HG03457 (cell line): Measurements from ENCODE around the gene VAPB.

ENCODE experiments used
- ATAC-seq: cut with Tn5 transposase; IDR thresholded peaks from one replicate; pipeline ENCODE4 v1.9.1; 2021; ENCODE audit warnings: moderate number of reproducible peaks; ENCODE audit not compliant: unreplicated experiment

VAPB gene

GRCh38 chr20:58433759-58434158 lies 44.7 kb downstream of the VAPB start:
- ATAC-seq = no peak

GRCh38 chr20:58434326-58434725 lies 45.3 kb downstream of the VAPB start:
- ATAC-seq = no peak

GRCh38 chr20:58435237-58435636 lies 46.2 kb downstream of the VAPB start:
- ATAC-seq = no peak

- ATAC-seq = no peak
Observed at GRCh38 chr20:58436868-58437645, 48.0 kb downstream of the VAPB start.

- ATAC-seq = no peak
Observed at GRCh38 chr20:58438970-58439808, 50.2 kb downstream of the VAPB start.

GRCh38 chr20:58440021-58440767 lies 51.2 kb downstream of the VAPB start:
- no peak for ATAC-seq

- no peak for ATAC-seq
Observed at GRCh38 chr20:58441723-58442122, 52.7 kb downstream of the VAPB start.

GRCh38 chr20:58444746-58445255 lies 55.8 kb downstream of the VAPB start:
- no peak for ATAC-seq

- no peak for ATAC-seq
Observed at GRCh38 chr20:58446264-58446959, 57.4 kb downstream of the VAPB start.

GRCh38 chr20:58446960-58447265 lies 57.9 kb downstream of the VAPB start:
- no peak for ATAC-seq

GRCh38 chr20:58447511-58448391 lies 58.7 kb downstream of the VAPB start:
- no peak for ATAC-seq

GRCh38 chr20:58448958-58449357 lies 59.9 kb downstream of the VAPB start:
- ATAC-seq = no peak

- no peak for ATAC-seq
Observed at GRCh38 chr20:58449681-58450221, 60.7 kb downstream of the VAPB start.

- ATAC-seq = no peak
Observed at GRCh38 chr20:58450254-58450653, 61.2 kb downstream of the VAPB start.

GRCh38 chr20:58452667-58453255 lies 63.7 kb downstream of the VAPB start:
- ATAC-seq = no peak

GRCh38 chr20:58453391-58453790 lies 64.4 kb downstream of the VAPB start:
- no peak for ATAC-seq

- ATAC-seq = no peak
Observed at GRCh38 chr20:58454460-58454859, 65.4 kb downstream of the VAPB start.

GRCh38 chr20:58457083-58457695 lies 68.2 kb downstream of the VAPB start:
- no peak for ATAC-seq
